GM23248 (cell line): ENCODE results near the gene POLG.

Source experiments
- EZH2 ChIP-seq: fragments of 200-600 bp; sonication (generic); IDR thresholded peaks from 2 replicates; pipeline ENCODE4 v1.6.1; 2018; ENCODE audit warnings: antibody characterized with exemption, mild to moderate bottlenecking; ENCODE audit not compliant: insufficient read depth, poor library complexity, severe bottlenecking
- EZH2phosphoT487 ChIP-seq: fragments of 200-600 bp; sonication (generic); IDR thresholded peaks from 2 replicates; pipeline ENCODE4 v1.6.1; 2018; ENCODE audit warnings: antibody characterized with exemption, moderate library complexity, mild to moderate bottlenecking, low read depth; ENCODE audit not compliant: insufficient read depth

DNA sequence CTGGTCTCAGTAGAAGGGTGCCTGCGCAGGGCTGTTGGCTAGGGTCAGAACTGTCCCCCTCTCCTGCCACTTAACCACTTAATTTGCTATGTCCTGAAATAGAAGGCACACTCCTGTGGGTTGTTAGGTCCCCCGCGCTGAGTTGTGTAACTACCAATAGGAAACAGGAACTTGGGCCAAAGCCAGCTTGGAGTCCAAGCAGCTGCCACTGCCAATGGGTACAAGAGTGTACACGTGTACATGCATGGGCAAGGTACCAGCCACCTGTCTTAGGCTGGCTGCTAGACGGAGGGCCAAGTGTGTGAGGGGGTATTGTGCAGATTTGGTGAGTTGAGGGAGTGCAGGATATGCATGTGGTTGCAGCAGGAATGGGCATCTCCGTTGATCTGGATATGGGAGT is 29.7 kb upstream of the POLG start:
- TF ChIP-seq EZH2, result no peak
- no peak for TF ChIP-seq EZH2phosphoT487
